Left ventricle myocardium inferior (tissue), 1 donor: Measurements from ENCODE around the gene RNF13. TPM values are rescaled to one million over a fixed set of nuclear protein-coding genes. Genes with fewer than 3 reads are reported as not detected.

Source experiments
- DNase-seq: peaks from one replicate; pipeline ENCODE4 v3.0.0-alpha.2; 2020
- H3K27ac ChIP-seq: fragments of 200-600 bp; replicated peaks from 2 replicates; pipeline ENCODE4 v1.8.0; 2021
- H3K27me3 ChIP-seq: fragments of 200-600 bp; 2 replicates; pipeline ENCODE4 v1.8.0; 2021; ENCODE audit warnings: low read depth
- H3K36me3 ChIP-seq: fragments of 200-600 bp; 2 replicates; pipeline ENCODE4 v1.8.0; 2021
- H3K4me1 ChIP-seq: fragments of 200-600 bp; 2 replicates; pipeline ENCODE4 v1.8.0; 2021
- H3K4me3 ChIP-seq: fragments of 200-600 bp; 2 replicates; pipeline ENCODE4 v1.8.0; 2021; ENCODE audit warnings: mild to moderate bottlenecking, moderate library complexity
- H3K9me3 ChIP-seq: fragments of 200-600 bp; replicated peaks from 2 replicates; pipeline ENCODE4 v1.8.0; 2021
- intact Hi-C: fragments of 100-400 bp; cut with micrococcal nuclease; formaldehyde crosslinking; loops from one replicate; pipeline ENCODE4 v1.11.0; 2022
- total RNA-seq: library from RNA; stranded (reverse); fragmentation: NEBNext Ultra II Directional; extraction: Animal tissue kit (Norgen Biotek cat#: 25700); gene quantifications from one replicate; pipeline ENCODE4 v1.2.1, GENCODE V29; 2021
- TF ChIP-seq, protein P1 (sequence below): fragments of 200-600 bp; IDR thresholded peaks from 2 replicates; pipeline ENCODE4 v1.8.0; 2021; ENCODE audit warnings: antibody characterized with exemption, mild to moderate bottlenecking, borderline replicate concordance
- donor health status: DM: no; HTN: yes; CAD: no; lungs with severe emphysema.

RNF13 gene
- total RNA-seq, 1 donor from 2014 or later, result 47.7 TPM

GRCh38 chr3:149768704-149769103, 44.3 kb upstream of the RNF13 start:
- TF ChIP-seq, protein P1, sequence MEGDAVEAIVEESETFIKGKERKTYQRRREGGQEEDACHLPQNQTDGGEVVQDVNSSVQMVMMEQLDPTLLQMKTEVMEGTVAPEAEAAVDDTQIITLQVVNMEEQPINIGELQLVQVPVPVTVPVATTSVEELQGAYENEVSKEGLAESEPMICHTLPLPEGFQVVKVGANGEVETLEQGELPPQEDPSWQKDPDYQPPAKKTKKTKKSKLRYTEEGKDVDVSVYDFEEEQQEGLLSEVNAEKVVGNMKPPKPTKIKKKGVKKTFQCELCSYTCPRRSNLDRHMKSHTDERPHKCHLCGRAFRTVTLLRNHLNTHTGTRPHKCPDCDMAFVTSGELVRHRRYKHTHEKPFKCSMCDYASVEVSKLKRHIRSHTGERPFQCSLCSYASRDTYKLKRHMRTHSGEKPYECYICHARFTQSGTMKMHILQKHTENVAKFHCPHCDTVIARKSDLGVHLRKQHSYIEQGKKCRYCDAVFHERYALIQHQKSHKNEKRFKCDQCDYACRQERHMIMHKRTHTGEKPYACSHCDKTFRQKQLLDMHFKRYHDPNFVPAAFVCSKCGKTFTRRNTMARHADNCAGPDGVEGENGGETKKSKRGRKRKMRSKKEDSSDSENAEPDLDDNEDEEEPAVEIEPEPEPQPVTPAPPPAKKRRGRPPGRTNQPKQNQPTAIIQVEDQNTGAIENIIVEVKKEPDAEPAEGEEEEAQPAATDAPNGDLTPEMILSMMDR, result no peak
- intact Hi-C loops, result no loop called here

GRCh38 chr3:149770246-149770645, 42.8 kb upstream of the RNF13 start:
- Histone ChIP-seq H3K9me3 (no peaks in the 10 kb centered on the region), H3K36me3 (no peaks in the 10 kb centered on the region), H3K4me1 (no peaks in the 10 kb centered on the region), H3K27me3 (peaks cover 9% of the 10 kb centered on the region), H3K27ac (no peak overlapping the region), H3K4me3 (no peak overlapping the region)
- intact Hi-C loops, result loop anchor here (5.0 kb wide), 1 partner anchor 258 kb away; no protein-coding TSS in a partner anchor
- TF ChIP-seq, protein P1, result no peak
- no peak for DNase-seq

More at GRCh38 chr3:149768704-149769103, 44.3 kb upstream of the RNF13 start:
- no peaks in the 10 kb centered on the region for H3K4me1 ChIP-seq
- H3K27ac ChIP-seq, result no peak overlapping the region
- no peaks in the 10 kb centered on the region for H3K9me3 ChIP-seq
- H3K36me3 ChIP-seq, result no peaks in the 10 kb centered on the region
- peaks cover 22% of the 10 kb centered on the region for H3K27me3 ChIP-seq
- H3K4me3 ChIP-seq, result no peak overlapping the region
- DNase-seq, result no peak

GRCh38 chr3:149771652-149772271, 41.3 kb upstream of the RNF13 start:
- H3K4me1 ChIP-seq, result no peaks in the 10 kb centered on the region
- H3K9me3 ChIP-seq, result no peaks in the 10 kb centered on the region
- H3K27ac ChIP-seq, result no peak overlapping the region
- TF ChIP-seq, protein P1, result peak; percentile 85
- H3K4me3 ChIP-seq, result no peak overlapping the region
- H3K27me3 ChIP-seq, result peaks cover 9% of the 10 kb centered on the region
- no peaks in the 10 kb centered on the region for H3K36me3 ChIP-seq
- no peak for DNase-seq
- intact Hi-C loops, result loop anchor here (5.0 kb wide), 1 partner anchor 259 kb away; no protein-coding TSS in a partner anchor

GRCh38 chr3:149772861-149773260, 40.2 kb upstream of the RNF13 start:
- no peaks in the 10 kb centered on the region for H3K4me1 ChIP-seq
- peaks cover 9% of the 10 kb centered on the region for H3K27me3 ChIP-seq
- no peaks in the 10 kb centered on the region for H3K36me3 ChIP-seq
- no peak overlapping the region for H3K27ac ChIP-seq
- DNase-seq, result no peak
- intact Hi-C loops, result loop anchor here (5.0 kb wide), 1 partner anchor 261 kb away; no protein-coding TSS in a partner anchor
- TF ChIP-seq, protein P1, result no peak
- H3K4me3 ChIP-seq, result no peak overlapping the region
- no peaks in the 10 kb centered on the region for H3K9me3 ChIP-seq

DNA sequence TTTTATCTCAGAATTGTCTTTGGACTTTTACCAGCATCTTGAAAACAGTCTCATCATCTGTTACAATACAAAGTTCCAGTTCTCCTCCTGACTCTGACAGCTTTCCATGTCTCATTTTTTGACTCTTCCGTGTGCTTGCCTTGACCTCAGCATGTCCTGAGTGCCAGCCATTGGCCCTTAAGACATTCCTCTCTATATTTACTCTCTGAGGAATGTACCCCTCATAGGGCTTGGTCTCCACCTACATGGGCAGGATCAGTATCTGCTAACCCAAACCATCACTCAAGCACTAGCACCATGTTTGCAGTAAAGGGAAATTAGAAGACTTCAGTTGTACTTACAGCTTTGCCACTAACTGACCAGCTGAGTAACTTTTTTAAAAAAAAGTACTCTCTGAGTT, 36.8 kb upstream of the RNF13 start:
- no peak overlapping the region for H3K27ac ChIP-seq
- DNase-seq, result no peak
- no peaks in the 10 kb centered on the region for H3K36me3 ChIP-seq
- H3K27me3 ChIP-seq, result no peaks in the 10 kb centered on the region
- TF ChIP-seq, protein P1, result no peak
- H3K9me3 ChIP-seq, result no peaks in the 10 kb centered on the region
- no peak overlapping the region for H3K4me3 ChIP-seq
- no peaks in the 10 kb centered on the region for H3K4me1 ChIP-seq
- intact Hi-C loops, result no loop called here
